ENCODE results near the gene BARHL1. TPM values are rescaled to one million over a fixed set of nuclear protein-coding genes. Genes with fewer than 3 reads are reported as not detected.

Gene BARHL1
- total RNA-seq, 4 donors from 2014 or later: not detected

DNA sequence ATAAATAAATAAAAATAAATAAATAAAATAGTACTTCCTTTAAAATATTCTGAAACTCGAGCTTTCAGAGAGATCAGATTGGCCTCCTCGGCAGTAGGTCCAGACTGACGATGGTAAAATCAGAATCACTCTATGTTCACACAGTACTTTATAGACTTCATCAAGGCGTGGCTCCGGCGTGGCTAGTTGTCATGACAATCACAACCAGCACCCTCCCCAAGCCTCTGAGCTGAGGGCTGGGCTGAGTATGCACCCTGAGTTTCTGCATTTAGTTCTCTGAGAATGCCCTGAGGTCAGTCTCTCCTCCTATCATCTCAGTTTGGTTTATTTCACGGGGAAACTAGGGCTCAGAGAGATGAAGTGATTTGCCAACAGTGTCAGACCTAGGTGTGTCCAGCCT is 43.3 kb upstream of the BARHL1 start:
- no peaks in the 10 kb centered on the region for H3K27me3 ChIP-seq
- no peak overlapping the region for H3K4me3 ChIP-seq
- no peak for TF ChIP-seq POLR2A (IDR thresholded peaks at IDR 0.05)
- TF ChIP-seq, protein P1, sequence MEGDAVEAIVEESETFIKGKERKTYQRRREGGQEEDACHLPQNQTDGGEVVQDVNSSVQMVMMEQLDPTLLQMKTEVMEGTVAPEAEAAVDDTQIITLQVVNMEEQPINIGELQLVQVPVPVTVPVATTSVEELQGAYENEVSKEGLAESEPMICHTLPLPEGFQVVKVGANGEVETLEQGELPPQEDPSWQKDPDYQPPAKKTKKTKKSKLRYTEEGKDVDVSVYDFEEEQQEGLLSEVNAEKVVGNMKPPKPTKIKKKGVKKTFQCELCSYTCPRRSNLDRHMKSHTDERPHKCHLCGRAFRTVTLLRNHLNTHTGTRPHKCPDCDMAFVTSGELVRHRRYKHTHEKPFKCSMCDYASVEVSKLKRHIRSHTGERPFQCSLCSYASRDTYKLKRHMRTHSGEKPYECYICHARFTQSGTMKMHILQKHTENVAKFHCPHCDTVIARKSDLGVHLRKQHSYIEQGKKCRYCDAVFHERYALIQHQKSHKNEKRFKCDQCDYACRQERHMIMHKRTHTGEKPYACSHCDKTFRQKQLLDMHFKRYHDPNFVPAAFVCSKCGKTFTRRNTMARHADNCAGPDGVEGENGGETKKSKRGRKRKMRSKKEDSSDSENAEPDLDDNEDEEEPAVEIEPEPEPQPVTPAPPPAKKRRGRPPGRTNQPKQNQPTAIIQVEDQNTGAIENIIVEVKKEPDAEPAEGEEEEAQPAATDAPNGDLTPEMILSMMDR (IDR thresholded peaks at IDR 0.05 in 4 of 5, conservative IDR thresholded peaks at IDR 0.05 in 1 of 5): no peak
- no peaks in the 10 kb centered on the region for H3K4me1 ChIP-seq
- no peak for DNase-seq
- no peaks in the 10 kb centered on the region for H3K36me3 ChIP-seq
- intact Hi-C loops (cut with DNase I; ENCODE audit: low total_unique reads): no loop called here
- H3K27ac ChIP-seq: no peak overlapping the region
- in situ Hi-C loops (cut with MboI; ENCODE audit: low sequenced_read_pairs in 4 of 4): no loop called here
- no peak for ATAC-seq
- no peaks in the 10 kb centered on the region for H3K9me3 ChIP-seq

DNA sequence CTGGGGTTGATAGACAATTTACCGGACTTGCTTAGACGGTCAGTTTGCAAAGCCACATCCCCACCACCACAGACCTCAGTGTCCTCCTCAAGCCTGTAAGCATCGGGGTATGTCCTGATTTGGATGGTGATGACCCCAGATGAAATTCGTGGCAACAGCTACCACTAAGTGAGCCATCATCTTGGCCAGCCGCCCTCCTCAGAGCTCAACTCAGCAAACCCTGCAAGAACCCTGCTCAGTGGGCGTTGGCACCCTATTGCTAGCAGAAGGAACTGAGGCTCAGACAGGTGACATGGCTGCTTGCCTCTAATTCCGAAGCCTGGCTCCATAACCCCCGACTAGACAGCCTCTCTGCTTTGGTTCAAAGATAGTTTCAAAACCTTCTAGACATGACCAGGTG is 41.4 kb upstream of the BARHL1 start:
- intact Hi-C loops (cut with DNase I; ENCODE audit: low total_unique reads) (no loop called here), in situ Hi-C loops (cut with MboI; ENCODE audit: low sequenced_read_pairs in 4 of 4) (no loop called here)
- no peaks in the 10 kb centered on the region for H3K9me3 ChIP-seq
- H3K4me3 ChIP-seq: no peak overlapping the region
- no peaks in the 10 kb centered on the region for H3K4me1 ChIP-seq
- no peaks in the 10 kb centered on the region for H3K36me3 ChIP-seq
- no peak for DNase-seq
- ATAC-seq: no peak
- no peak overlapping the region for H3K27ac ChIP-seq
- no peak for TF ChIP-seq POLR2A (IDR thresholded peaks at IDR 0.05)
- TF ChIP-seq, protein P1 (IDR thresholded peaks at IDR 0.05 in 4 of 5, conservative IDR thresholded peaks at IDR 0.05 in 1 of 5): no peak
- peaks cover 6 to 11% (median 10%) of the 10 kb centered on the region in 3 donors for H3K27me3 ChIP-seq

DNA sequence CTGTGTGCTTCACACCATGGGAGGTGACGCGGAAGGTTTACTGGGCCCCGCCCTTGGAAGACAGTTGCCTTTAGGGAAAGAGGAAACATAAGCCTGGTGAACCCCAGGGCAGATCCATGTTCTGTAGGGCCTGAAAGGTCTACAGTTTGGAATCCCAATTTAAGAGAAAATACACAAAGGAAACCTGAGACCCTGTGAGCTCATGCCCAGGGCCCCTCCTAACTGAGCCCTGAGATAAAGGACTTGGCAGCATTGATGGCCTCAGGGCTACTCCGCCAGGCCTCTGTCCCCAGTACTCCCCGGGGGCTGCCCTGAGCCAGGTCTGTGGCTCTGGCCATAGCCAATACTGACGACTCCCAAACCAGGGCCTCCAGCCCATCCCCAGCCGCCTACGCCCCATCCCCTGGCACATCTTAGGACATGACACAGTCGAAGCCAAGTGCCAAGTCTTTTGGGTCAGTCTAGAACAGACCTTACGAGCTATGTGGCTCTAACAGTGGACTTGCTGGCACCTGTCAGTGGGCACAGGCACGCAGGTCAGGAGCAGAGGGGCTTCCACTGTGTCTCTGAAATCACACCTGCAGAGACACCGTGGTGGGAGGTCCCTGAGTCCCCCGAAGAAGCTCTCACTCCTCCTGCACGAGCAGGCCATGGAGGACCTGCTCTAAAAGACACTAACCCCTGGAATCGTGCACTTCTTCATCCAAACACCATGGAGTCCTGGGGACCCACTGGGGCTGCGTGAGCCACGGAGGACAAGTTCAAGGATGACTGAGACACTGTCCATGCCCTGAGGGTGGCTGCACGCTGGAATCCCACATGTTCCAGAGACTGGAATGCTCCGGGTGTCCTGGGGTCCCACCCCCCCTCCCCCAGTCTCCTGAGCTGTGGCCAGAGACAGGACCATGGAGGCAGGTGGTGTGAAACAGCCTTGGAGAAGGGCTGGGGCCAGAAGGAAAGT is 40.3 kb upstream of the BARHL1 start:
- TF ChIP-seq, protein P1 (IDR thresholded peaks at IDR 0.05 in 4 of 5, conservative IDR thresholded peaks at IDR 0.05 in 1 of 5): no peak
- no peak overlapping the region for H3K4me3 ChIP-seq
- H3K27ac ChIP-seq: no peak overlapping the region
- in situ Hi-C loops (cut with MboI; ENCODE audit: low sequenced_read_pairs in 4 of 4): no loop called here
- intact Hi-C loops (cut with DNase I; ENCODE audit: low total_unique reads): no loop called here
- H3K9me3 ChIP-seq: no peaks in the 10 kb centered on the region
- no peaks in the 10 kb centered on the region for H3K36me3 ChIP-seq
- H3K27me3 ChIP-seq: peaks cover 16 to 22% (median 18%) of the 10 kb centered on the region in 3 donors
- DNase-seq: no peak
- no peak for ATAC-seq
- no peaks in the 10 kb centered on the region for H3K4me1 ChIP-seq

- no peak overlapping the region for H3K4me3 ChIP-seq
- DNase-seq: no peak
- H3K27ac ChIP-seq: no peak overlapping the region
- H3K36me3 ChIP-seq: no peaks in the 10 kb centered on the region
- H3K4me1 ChIP-seq: no peaks in the 10 kb centered on the region
- no peaks in the 10 kb centered on the region for H3K9me3 ChIP-seq
- peaks cover 21 to 23% (median 21%) of the 10 kb centered on the region in 3 donors for H3K27me3 ChIP-seq
- no peak for TF ChIP-seq POLR2A (IDR thresholded peaks at IDR 0.05)
- TF ChIP-seq, protein P1 (IDR thresholded peaks at IDR 0.05 in 4 of 5, conservative IDR thresholded peaks at IDR 0.05 in 1 of 5): no peak
- in situ Hi-C loops (cut with MboI; ENCODE audit: low sequenced_read_pairs in 4 of 4) (no loop called here), intact Hi-C loops (cut with DNase I; ENCODE audit: low total_unique reads) (no loop called here)
- no peak for ATAC-seq
Observed at GRCh38 chr9:132543251-132543650, 39.2 kb upstream of the BARHL1 start.

Measured in gastrocnemius medialis (tissue), 4 donors.